ENCODE measurements around the gene LRP2BP.

Gene LRP2BP

GRCh38 chr4:185395238-185395955 lies at the start of gene LRP2BP:
Gene LRP2BP, minus strand, starts transcription at chr4:185395924. Its CDS starts 17,738 bp downstream, at chr4:185378186.
- DNase-seq = peak; percentile 17

DNA sequence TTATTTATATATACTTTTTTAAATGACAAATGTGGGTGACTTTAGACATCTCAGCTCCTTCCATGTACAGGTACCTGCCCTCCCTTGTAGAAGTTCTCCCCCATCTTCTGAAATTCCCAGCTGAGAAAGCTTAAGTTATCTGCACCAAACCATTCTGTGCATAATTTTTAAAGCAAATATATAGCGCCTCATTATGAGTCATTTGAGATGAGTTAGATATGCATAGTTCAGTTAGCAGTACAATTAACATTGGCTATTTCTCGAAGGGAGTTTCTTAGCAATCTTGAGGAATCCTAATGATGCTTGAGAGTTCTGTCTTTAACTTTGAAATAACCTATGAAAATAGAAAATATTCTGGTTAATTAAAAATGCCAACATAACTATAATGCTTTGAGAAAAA lies 49.5 kb upstream of the LRP2BP start:
- DNase-seq = no peak

DNA sequence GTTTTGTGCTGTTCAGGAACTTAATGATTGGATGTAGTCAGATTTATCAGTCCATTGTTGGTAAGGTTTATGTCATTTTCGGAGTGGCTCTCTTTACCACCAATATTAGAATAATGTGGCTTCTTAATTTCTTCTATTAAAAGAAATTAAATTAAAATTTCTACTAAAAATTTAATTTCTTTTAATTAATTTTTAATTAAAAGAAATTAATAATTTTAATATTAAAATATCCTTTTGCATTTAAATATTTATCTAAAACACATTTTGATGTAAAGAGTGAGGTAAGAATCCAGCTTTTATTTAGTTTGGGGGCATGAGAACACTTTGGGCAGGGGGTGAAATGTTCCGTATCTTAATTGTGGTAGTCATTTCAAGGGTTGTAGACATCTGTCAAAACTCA lies 45.8 kb upstream of the LRP2BP start:
- no peak for DNase-seq

DNA sequence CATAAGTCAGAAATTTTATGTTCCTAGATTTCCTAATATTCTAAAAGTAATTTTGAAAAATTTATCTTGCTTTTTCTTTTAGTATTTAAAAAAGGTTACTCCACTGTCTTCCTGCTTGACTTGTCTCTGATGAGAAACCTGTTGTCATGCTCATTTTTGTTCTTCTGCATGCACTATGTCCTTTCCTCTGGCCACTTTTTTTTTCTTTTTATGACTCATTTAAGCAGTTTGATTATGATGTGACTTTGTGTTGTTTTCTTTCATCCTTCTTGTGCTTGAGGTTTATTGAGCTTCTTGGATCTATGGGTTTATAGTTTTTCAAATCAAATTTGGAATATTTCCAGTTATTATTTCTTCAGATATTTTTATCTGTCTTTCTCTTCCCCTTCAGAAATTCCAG lies 42.1 kb upstream of the LRP2BP start:
- no peak for DNase-seq

GRCh38 chr4:185435466-185435865 lies 39.7 kb upstream of the LRP2BP start:
- no peak for DNase-seq

- no peak for DNase-seq
Measured at GRCh38 chr4:185429660-185430059, 33.9 kb upstream of the LRP2BP start.

- DNase-seq = no peak
Measured at GRCh38 chr4:185426960-185427688, 31.4 kb upstream of the LRP2BP start.

DNA sequence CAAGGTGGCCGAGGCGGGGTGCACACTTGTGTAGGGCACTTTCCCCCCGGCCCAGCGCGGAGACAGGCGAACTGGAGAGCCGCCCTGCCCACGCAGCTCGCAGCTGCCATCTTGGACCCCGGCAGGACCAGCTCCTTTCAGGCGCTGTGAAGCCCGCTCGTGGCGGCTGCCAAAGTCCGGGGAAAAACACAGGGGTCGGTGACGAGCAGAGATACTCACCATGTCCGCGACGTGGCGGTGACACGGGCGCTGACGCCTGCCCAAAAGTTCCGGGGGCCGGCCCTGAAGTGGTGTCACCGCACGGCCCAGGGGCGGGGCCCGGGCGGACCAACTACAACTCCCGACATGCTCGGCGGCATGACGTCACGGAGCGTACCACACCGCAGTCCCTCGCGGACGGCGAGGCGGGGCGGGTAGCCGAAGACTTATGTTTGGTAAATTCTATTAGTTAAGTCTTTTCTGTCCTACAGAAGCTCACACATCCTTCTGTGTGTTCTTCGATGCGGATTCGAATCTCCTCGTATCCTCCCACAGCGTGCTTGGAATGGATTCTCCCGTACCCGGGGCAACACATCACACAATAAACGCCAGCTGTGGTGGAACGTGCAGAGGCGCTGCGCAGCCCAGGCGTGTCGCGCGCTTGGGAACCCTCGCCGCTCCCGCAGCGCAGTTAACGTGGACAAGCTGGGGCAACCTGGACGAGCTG lies 30.1 kb upstream of the LRP2BP start, which contains the start of gene UFSP2:
Gene UFSP2 (minus strand): TSS at position 318 of the 706 bp plus-strand sequence. CDS start 96 bp downstream, at position 222.
- peak; percentile 48 for DNase-seq

DNA sequence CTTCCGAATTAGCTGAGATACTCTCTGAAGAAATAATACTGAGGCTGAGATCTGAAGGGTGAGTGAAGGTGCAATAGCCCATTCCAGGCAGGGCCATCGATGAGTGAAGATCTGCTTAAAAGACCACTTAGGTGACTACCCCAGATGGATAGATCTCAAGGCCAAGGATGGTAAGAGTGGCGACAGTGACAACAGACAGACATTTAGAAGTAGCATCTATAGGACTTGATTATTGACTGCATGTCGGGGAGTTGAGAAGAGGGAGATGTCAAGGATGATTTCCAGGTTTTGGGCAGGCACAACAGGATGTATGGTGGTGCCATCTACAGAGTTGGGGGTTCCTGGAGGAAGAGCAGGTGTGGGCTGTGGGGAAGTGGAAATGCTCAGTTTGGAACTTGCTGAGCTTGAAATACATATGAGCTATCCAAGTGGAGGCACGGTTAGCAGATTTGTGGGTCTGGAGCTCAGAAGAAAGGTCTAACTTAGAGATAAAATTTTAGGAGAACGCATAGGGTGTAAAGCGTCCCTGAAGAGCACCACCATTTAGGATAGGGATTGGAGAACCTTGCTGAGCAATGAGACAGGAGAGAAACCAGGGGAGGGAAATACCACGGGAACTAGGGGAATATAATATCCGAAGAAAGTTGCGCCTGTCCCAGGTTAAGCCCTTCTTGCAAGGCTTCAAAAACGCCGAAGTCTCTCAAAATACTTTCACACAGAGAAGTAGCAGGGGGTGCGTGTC lies 29.4 kb upstream of the LRP2BP start:
- DNase-seq = no peak

GRCh38 chr4:185421366-185422124 lies 25.8 kb upstream of the LRP2BP start:
- no peak for DNase-seq

DNA sequence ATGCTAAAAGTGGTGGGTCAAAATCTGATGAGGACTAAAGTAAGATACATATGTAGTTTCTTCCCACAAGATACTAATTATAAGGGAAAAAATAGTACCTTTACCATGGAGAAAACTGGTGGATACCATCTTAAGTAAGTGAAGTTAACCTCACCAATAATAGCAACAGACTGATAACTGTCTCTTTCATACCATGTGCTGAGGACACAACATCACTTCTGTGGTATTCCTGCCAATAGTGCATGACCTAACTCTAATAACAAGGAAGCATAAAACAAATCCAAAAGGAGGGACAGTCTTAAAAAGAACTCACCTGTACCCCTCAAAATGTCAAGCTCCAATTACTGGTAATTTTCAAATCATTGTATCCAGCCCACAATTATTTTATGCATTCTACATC lies 21.2 kb upstream of the LRP2BP start:
- DNase-seq = no peak

GRCh38 chr4:185412412-185412811 lies 16.7 kb upstream of the LRP2BP start:
- no peak for DNase-seq

DNA sequence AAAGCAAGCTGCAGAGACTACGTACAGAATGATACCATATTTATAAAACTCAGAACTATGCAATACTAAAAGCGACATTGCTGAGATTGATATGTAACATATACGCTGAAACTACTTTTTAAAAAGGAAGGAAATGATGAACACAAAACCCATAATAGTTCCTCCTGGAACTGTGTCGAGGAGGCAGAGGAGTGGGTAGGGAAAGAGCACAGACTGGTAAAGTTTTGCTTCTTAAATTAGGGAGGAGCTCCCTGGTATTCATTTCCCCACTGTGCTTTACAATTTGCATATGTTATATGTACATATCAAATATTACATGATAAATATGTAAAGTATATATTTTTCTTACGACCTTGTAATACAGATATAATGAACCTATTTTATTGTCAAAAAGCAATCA lies 16.1 kb upstream of the LRP2BP start:
- DNase-seq = no peak

DNA sequence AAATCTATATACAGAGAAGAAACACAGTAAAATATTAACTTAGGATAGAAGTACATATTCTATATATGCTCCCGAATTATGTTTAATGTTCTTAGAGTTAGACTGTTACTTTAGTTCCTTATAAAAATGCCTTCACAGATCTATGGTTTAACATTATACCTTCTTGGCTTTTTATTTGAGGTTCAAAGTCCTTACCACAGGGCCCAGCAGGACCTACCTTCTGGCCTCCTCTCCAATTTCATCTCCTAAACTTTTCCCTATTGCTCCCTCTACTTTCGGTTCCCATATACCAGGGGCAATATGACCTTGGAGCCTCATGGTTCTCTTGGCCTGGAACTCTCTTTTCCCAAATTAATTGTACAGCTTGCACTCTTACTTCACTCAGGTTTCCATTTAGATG lies 12.7 kb upstream of the LRP2BP start:
- DNase-seq = no peak

DNA sequence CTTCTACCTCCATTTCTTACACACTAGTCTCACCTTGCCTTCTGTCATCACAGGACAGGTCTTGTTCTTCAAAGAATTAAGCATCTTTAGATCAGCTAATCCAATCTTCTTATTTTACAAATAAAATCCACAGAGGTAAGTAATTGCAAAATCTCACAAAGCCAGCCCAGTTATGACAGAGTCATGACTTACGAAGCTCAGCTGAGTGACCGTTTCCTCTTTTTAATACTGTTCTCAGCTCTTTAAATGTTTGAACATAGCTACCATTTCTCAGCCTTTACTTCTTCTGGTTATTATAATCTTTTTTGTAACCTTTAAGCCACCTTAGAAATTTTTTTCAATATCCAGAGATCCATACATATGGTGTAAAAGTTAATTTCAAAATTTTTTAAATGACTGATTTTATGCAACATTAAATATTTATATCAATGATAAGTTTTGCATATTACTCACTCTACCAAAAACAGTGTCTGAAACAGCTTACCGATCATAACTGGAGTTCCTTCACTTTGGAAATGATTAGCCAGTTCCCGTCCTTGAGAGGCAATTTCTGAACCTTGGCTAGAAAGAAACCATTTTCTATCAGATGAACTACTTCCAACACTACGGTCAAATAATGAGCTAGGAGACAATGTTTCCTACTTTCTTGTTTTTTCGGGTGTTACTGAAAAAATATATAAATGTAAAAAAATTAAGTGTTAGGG lies 9.7 kb upstream of the LRP2BP start:
- DNase-seq = no peak

- no peak for DNase-seq
Measured at GRCh38 chr4:185404031-185404430, 8.3 kb upstream of the LRP2BP start.

GRCh38 chr4:185399466-185399865 lies 3.7 kb upstream of the LRP2BP start:
- DNase-seq = no peak

- no peak for DNase-seq
Measured at GRCh38 chr4:185398618-185399017, 2.9 kb upstream of the LRP2BP start.

GRCh38 chr4:185396724-185397385 lies 1.1 kb upstream of the LRP2BP start, which contains the start of gene ANKRD37:
Gene ANKRD37, plus strand, starts transcription at chr4:185396841. Its CDS starts 83 bp downstream, at chr4:185396924.
- DNase-seq = no peak

DNA sequence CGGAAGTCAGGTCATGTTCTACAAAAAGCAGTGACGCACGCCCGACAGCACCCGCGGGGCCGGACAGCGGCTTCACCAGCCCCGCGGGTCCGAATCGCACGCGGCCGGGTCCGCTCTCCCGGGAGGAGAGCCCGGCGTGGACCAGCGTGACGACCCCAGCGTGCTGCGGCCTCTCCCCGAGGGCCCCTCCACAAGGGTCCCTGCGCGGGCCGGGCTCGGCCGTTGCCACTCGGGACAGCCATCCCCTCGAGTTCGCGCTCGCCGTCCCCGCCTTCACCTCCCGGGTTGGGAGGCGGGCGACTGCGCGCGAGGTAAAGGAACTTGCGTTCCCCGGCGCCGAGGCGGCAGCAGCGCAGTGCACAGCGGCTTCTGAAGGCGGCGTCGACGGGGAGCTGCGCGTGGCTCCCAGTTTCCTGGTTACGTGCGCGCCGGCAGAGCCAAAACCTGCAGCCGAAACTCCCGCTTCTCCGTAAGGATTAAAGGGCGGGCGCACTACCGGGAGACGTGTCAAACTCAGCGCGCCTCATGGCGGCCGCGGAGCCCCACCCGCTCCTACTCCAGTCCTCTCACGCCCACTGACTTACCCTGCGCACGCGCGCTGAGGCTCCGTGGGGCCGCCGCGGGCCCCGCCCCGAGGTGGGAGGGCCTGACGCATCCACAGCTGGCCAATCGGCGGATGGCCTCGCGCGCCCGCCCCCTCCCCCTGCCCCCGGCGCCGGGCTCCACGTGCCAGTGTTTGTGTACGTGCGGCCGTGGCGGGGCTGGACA lies 416 bp upstream of the LRP2BP start:
- DNase-seq = peak; percentile 51
